Fibroblast of lung (primary cell): ENCODE measurements around the gene ATP5MK. TPM values are rescaled to one million over a fixed set of nuclear protein-coding genes. Genes with fewer than 3 reads are reported as not detected.
"Not testable (repeated sequence)": the region's sequence is repeated elsewhere in the genome, so short reads cannot be mapped to it uniquely, and the experiment has no call there.

Source experiments
- DNase-seq, 2 donors: peaks; one replicate each; pipeline versions ENCODE4 v3.0.0 to v3.0.0-alpha.2; 2010; ENCODE audit warnings: low read depth in 2 of 2
- H2AFZ ChIP-seq: 2 replicates; pipeline ENCODE4 v1.5.1; 2012; ENCODE audit warnings: low read length, control low read depth, inconsistent platforms
- H3K27ac ChIP-seq: 2 replicates; pipeline ENCODE4 v1.5.1; 2011; ENCODE audit warnings: low read length, control low read depth; ENCODE audit not compliant: insufficient read depth
- H3K27me3 ChIP-seq: 2 replicates; pipeline ENCODE4 v1.5.1; 2011; ENCODE audit warnings: mild to moderate bottlenecking, low read length; ENCODE audit not compliant: control insufficient read depth, insufficient read depth
- H3K36me3 ChIP-seq: 2 replicates; pipeline ENCODE4 v1.5.1; 2011; ENCODE audit warnings: low read length; ENCODE audit not compliant: control insufficient read depth, insufficient read depth
- H3K4me1 ChIP-seq: 2 replicates; pipeline ENCODE4 v1.5.1; 2011; ENCODE audit warnings: low read length; ENCODE audit not compliant: control insufficient read depth, insufficient read depth; ENCODE audit errors: extremely low read depth
- H3K4me2 ChIP-seq: 2 replicates; pipeline ENCODE4 v1.5.1; 2011; ENCODE audit warnings: low read length, control low read depth; ENCODE audit not compliant: insufficient read depth; ENCODE audit errors: extremely low read depth
- H3K4me3 ChIP-seq, 4 experiments: fragments of 200-600 bp in 1 of 4; sonication (generic) in 1 of 4; replicated peaks in 1 of 4; 2 replicates each; pipeline ENCODE4 v1.5.1; 2011 to 2016; ENCODE audit warnings: low read length in 4 of 4, low read depth in 3 of 4, mild to moderate bottlenecking in 3 of 4, control low read depth in 2 of 4, inconsistent platforms in 1 of 4, mixed read lengths in 1 of 4; ENCODE audit not compliant: insufficient read depth in 1 of 4; ENCODE audit errors: control extremely low read depth in 1 of 4
- H3K79me2 ChIP-seq: 2 replicates; pipeline ENCODE4 v1.5.1; 2012; ENCODE audit warnings: mild to moderate bottlenecking, low read length, inconsistent platforms; ENCODE audit not compliant: control insufficient read depth, insufficient read depth
- H3K9ac ChIP-seq: 2 replicates; pipeline ENCODE4 v1.5.1; 2011; ENCODE audit warnings: mild to moderate bottlenecking, low read length, control low read depth; ENCODE audit not compliant: insufficient read depth
- H3K9me3 ChIP-seq: 2 replicates; pipeline ENCODE4 v1.5.1; 2012; ENCODE audit warnings: low read depth, low read length; ENCODE audit not compliant: control insufficient read depth, insufficient read depth
- H4K20me1 ChIP-seq: 2 replicates; pipeline ENCODE4 v1.5.1; 2011; ENCODE audit warnings: low read length; ENCODE audit not compliant: control insufficient read depth, insufficient read depth; ENCODE audit errors: extremely low read depth
- EZH2 ChIP-seq: IDR thresholded peaks from 2 replicates; pipeline ENCODE4 v1.5.1; 2012; ENCODE audit warnings: low read length, control low read depth, mild to moderate bottlenecking; ENCODE audit errors: missing control alignments
- polyA plus RNA-seq, 2 donors: library from polyadenylated mRNA; depleted of rRNA in 1 of 2; stranded (reverse) in 1 of 2; unstranded in 1 of 2; fragments of >200 nt; gene quantifications; 2 replicates each; pipeline ENCODE4 v1.2.1, GENCODE V29; 2011 to 2012; ENCODE audit warnings: missing spikeins in 1 of 2
- total RNA-seq: library from RNA; depleted of rRNA; stranded (reverse); fragments of >200 nt; gene quantifications from 2 replicates; pipeline ENCODE4 v1.2.1, GENCODE V29; 2014
- TF ChIP-seq, protein P1 (sequence below), 2 donors: IDR thresholded peaks in 1 of 2; conservative IDR thresholded peaks in 1 of 2; 1 replicate in 1 of 2; 2 replicates in 1 of 2; pipeline ENCODE4 v1.5.1; 2011 to 2012; ENCODE audit warnings: low read length in 2 of 2, control low read depth in 1 of 2, inconsistent platforms in 1 of 2, low read depth in 1 of 2, mild to moderate bottlenecking in 1 of 2

The ATP5MK gene
- total and polyA plus RNA-seq, 2 donors (not counting 1 experiment from before 2014, with no cell fraction given), result 155 to 386 TPM

DNA sequence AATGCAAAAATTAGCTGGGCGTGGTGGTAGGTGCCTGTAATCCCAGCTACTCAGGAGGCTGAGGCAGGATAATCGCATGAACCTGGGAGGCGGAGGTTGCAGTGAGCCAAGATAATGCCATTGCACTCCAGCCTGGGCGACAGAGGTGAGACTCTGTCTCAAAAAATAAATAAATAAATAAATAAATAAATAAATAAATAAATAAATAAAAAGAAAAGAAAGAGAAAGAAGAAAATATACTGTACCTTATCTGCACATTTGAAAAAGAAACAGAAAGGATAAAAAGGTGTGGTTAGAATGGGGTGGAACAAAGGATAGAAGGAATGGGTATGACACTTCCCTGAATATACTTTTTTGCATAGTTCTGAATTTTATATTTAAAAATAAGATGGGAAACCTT, 36.8 kb downstream of the ATP5MK start:
- H3K27ac ChIP-seq, H3K4me2 ChIP-seq, DNase-seq, H3K9ac ChIP-seq, H3K9me3 ChIP-seq, H4K20me1 ChIP-seq, H3K4me3 ChIP-seq, H3K27me3 ChIP-seq, H3K36me3 ChIP-seq, H3K79me2 ChIP-seq, H3K4me1 ChIP-seq, H2AFZ ChIP-seq: not testable (repeated sequence)

DNA sequence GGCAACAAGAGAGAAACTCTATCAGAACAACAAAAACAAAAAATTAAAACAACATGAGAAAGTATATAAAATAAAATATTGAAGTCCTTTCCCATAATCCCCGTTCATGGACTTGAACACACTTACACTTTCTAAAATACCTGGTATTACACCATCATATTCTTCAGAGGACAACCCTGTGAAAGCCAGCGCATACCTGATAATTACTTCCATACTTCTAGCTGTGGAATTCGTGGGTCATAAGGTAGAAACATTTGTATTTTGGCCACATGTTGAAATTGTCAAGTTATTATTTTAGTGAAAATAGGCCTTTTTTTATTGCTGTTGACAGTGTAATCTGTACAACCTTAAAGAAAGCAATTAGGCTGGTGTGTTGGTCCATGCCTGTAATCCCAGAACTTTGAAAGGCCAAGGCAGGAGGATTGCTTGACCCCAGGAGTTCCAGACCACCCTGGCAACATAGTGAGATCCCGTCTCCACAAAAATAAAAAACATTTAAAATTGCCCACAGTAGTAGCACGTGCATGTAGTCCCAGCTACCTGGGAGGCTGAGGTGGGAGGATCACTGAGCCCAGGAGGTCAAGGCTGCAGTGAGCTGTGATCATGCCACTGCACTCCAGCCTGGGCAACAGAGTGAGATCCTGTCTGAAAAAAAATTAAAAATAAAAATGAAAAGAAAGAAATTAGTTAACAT, 40.2 kb downstream of the ATP5MK start:
- H3K79me2 ChIP-seq, result no peaks in the 10 kb centered on the region
- no peaks in the 10 kb centered on the region for H3K36me3 ChIP-seq
- no peak overlapping the region for H3K4me3 ChIP-seq
- TF ChIP-seq EZH2, result no peak
- TF ChIP-seq, protein P1, sequence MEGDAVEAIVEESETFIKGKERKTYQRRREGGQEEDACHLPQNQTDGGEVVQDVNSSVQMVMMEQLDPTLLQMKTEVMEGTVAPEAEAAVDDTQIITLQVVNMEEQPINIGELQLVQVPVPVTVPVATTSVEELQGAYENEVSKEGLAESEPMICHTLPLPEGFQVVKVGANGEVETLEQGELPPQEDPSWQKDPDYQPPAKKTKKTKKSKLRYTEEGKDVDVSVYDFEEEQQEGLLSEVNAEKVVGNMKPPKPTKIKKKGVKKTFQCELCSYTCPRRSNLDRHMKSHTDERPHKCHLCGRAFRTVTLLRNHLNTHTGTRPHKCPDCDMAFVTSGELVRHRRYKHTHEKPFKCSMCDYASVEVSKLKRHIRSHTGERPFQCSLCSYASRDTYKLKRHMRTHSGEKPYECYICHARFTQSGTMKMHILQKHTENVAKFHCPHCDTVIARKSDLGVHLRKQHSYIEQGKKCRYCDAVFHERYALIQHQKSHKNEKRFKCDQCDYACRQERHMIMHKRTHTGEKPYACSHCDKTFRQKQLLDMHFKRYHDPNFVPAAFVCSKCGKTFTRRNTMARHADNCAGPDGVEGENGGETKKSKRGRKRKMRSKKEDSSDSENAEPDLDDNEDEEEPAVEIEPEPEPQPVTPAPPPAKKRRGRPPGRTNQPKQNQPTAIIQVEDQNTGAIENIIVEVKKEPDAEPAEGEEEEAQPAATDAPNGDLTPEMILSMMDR (conservative IDR thresholded peaks at IDR 0.05 in 1 of 2, IDR thresholded peaks at IDR 0.05 in 1 of 2; ENCODE audit: low read depth in 1 of 2, low read length in 2 of 2), result no peak
- H3K27ac ChIP-seq, result no peak overlapping the region
- no peak overlapping the region for H3K4me2 ChIP-seq
- no peaks in the 10 kb centered on the region for H3K4me1 ChIP-seq
- no peak overlapping the region for H3K9ac ChIP-seq
- no peak for DNase-seq
- no peaks in the 10 kb centered on the region for H3K27me3 ChIP-seq
- no peaks in the 10 kb centered on the region for H4K20me1 ChIP-seq
- H2AFZ ChIP-seq, result no peak overlapping the region
- no peaks in the 10 kb centered on the region for H3K9me3 ChIP-seq

DNA sequence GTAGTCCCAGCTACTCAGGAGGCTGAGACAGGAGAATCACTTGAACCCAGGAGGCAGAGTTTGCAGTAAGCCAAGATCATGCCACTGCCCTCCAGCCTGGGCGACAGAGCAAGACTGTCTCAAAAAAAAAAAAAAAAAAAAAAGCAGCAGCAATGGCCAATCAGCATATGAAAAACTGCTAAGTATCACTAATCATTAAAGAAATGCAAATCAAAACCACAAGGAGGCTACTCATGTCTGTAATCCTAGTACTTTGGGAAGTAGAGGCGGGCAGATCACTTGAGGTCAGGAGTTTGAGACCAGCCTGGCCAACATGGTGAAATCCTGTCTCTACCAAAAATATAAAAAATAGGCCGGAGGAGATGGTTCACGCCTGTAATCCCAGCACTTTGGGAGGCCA, 41.7 kb downstream of the ATP5MK start:
- H3K9me3 ChIP-seq, H4K20me1 ChIP-seq, H3K4me1 ChIP-seq, H3K79me2 ChIP-seq, H3K4me2 ChIP-seq, H3K36me3 ChIP-seq, H3K27me3 ChIP-seq, H3K27ac ChIP-seq, H3K9ac ChIP-seq, H3K4me3 ChIP-seq, H2AFZ ChIP-seq, DNase-seq: not testable (repeated sequence)

DNA sequence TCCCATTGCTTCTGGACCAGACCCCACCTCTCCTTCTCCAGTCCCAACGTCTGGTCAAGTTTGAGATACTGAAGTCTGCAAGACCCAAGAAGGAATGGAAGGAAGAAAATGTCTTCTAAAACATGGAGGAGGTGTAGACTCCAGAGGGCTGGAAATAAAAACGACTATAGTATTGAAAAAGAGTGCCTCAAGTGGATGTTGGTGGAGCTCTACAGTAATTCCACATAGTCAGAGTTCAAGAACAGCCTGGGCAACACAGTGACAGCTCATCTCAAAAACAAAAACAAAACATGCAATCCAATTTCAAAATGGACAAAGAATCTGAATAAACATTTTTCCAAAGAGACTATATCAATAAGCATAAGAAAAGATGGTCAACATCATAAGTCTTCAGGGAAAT, 43.0 kb downstream of the ATP5MK start:
- Histone ChIP-seq H4K20me1 (no peaks in the 10 kb centered on the region), H3K27ac (no peak overlapping the region), H3K79me2 (peaks cover 14% of the 10 kb centered on the region), H3K4me3 (no peak overlapping the region), H3K36me3 (no peaks in the 10 kb centered on the region), H3K9ac (no peak overlapping the region), H3K4me2 (no peak overlapping the region), H3K4me1 (no peaks in the 10 kb centered on the region), H3K9me3 (no peaks in the 10 kb centered on the region), H3K27me3 (no peaks in the 10 kb centered on the region), H2AFZ (no peak overlapping the region)
- TF ChIP-seq, protein P1 (conservative IDR thresholded peaks at IDR 0.05 in 1 of 2, IDR thresholded peaks at IDR 0.05 in 1 of 2; ENCODE audit: low read depth in 1 of 2, low read length in 2 of 2), result no peak
- TF ChIP-seq EZH2, result no peak
- DNase-seq, result no peak
